NT2/D1 (cell line): Measurements from ENCODE around the gene DOCK3.

ENCODE experiments used
- DNase-seq: peaks from one replicate; pipeline ENCODE4 v3.0.0-alpha.2; 2011; ENCODE audit warnings: low read depth, low spot score
- H3K27me3 ChIP-seq: 2 replicates; pipeline ENCODE4 v1.6.0; 2011; ENCODE audit warnings: mild to moderate bottlenecking; ENCODE audit not compliant: insufficient read length, insufficient read depth
- H3K36me3 ChIP-seq: 2 replicates; pipeline ENCODE4 v1.6.1; 2011; ENCODE audit warnings: mild to moderate bottlenecking, low read length, mixed read lengths; ENCODE audit not compliant: insufficient read depth, insufficient read length
- H3K4me1 ChIP-seq: 2 replicates; pipeline ENCODE4 v1.5.1; 2011; ENCODE audit not compliant: insufficient read depth, insufficient read length
- H3K4me3 ChIP-seq: 2 replicates; pipeline ENCODE4 v1.5.1; 2011; ENCODE audit warnings: low read depth; ENCODE audit not compliant: insufficient read length
- H3K9ac ChIP-seq: 2 replicates; pipeline ENCODE4 v1.6.0; 2011; ENCODE audit warnings: low read depth; ENCODE audit not compliant: insufficient read length
- H3K9me3 ChIP-seq: 2 replicates; pipeline ENCODE4 v1.5.1; 2011; ENCODE audit warnings: mild to moderate bottlenecking, low read length; ENCODE audit not compliant: insufficient read depth
- SUZ12 ChIP-seq: IDR thresholded peaks from 2 replicates; pipeline ENCODE4 v1.6.1; 2011; ENCODE audit not compliant: insufficient read length, insufficient read depth; ENCODE audit errors: extremely low read depth
- YY1 ChIP-seq: IDR thresholded peaks from 2 replicates; pipeline ENCODE4 v1.6.1; 2011; ENCODE audit not compliant: insufficient read length, insufficient read depth
- ZNF274 ChIP-seq: IDR thresholded peaks from 2 replicates; pipeline ENCODE4 v1.6.1; 2011; ENCODE audit warnings: mild to moderate bottlenecking, low read depth, low read length

The DOCK3 gene

DNA sequence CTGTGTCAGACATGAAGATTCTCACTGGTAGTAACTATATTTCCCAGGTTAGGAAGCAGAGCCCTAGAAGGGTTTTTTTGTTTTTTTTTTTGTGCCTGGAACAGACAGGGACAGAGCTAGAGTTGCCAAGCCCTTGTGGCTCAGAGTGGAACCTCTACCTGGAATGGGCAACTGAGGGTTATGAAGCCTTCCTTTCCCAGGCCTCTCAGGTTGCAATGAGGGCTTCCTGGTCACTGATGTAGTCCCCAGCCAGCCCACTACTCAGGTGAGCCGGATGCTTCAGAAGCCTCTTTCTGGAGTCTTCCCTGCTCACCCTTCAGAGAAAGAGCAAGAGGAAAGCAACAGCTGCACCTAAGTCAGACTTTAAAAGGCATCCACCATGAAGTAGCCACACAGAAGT, 661.5 kb downstream of the DOCK3 start:
- TF ChIP-seq ZNF274 (no peak), YY1 (no peak)
- H3K27me3 ChIP-seq, result no peaks in the 10 kb centered on the region
- H3K36me3 ChIP-seq, result no peaks in the 10 kb centered on the region
- DNase-seq, result no peak
- H3K4me3 ChIP-seq, result no peak overlapping the region
- H3K4me1 ChIP-seq, result peaks cover 4% of the 10 kb centered on the region
- no peaks in the 10 kb centered on the region for H3K9me3 ChIP-seq
- H3K9ac ChIP-seq, result no peak overlapping the region

GRCh38 chr3:51337666-51338065, 662.9 kb downstream of the DOCK3 start:
- Histone ChIP-seq H3K4me3 (no peak overlapping the region), H3K9me3 (no peaks in the 10 kb centered on the region), H3K27me3 (no peaks in the 10 kb centered on the region), H3K36me3 (no peaks in the 10 kb centered on the region), H3K9ac (no peak overlapping the region), H3K4me1 (peaks cover 5% of the 10 kb centered on the region)
- TF ChIP-seq YY1 (no peak), ZNF274 (no peak), SUZ12 (no peak)
- no peak for DNase-seq

DNA sequence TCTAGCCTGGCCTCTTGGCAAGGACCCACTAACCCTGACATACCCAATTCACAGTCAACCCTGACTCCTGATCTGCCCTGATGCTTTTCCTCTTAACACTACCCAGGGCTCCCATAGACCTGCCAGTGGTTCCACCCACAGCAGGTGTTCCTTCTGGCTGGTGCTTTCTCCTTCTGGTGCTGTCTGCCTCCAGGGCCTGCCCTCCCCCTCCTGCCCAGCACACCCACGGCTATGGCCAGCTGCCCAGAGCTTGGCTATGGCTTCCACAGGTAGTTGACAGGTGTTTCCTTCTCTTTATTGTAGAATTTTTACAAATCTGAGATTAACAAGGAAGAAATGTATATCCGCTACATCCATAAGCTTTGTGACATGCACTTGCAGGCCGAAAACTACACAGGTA, 663.9 kb downstream of the DOCK3 start:
- Histone ChIP-seq H3K9ac (no peak overlapping the region), H3K4me1 (peaks cover 5% of the 10 kb centered on the region), H3K36me3 (no peaks in the 10 kb centered on the region), H3K9me3 (no peaks in the 10 kb centered on the region), H3K27me3 (no peaks in the 10 kb centered on the region), H3K4me3 (no peak overlapping the region)
- DNase-seq, result no peak
- no peak for TF ChIP-seq YY1
- no peak for TF ChIP-seq SUZ12
- TF ChIP-seq ZNF274, result no peak

- Histone ChIP-seq H3K4me3 (no peak overlapping the region), H3K27me3 (no peaks in the 10 kb centered on the region), H3K9me3 (no peaks in the 10 kb centered on the region), H3K9ac (no peak overlapping the region), H3K36me3 (no peaks in the 10 kb centered on the region), H3K4me1 (peaks cover 5% of the 10 kb centered on the region)
- TF ChIP-seq ZNF274 (no peak), SUZ12 (no peak), YY1 (no peak)
- DNase-seq, result peak; percentile 55
These were observed 665.5 kb downstream of the DOCK3 start for GRCh38 chr3:51340013-51340829.

GRCh38 chr3:51340989-51341636, 666.4 kb downstream of the DOCK3 start:
- Histone ChIP-seq H3K36me3 (no peaks in the 10 kb centered on the region), H3K27me3 (no peaks in the 10 kb centered on the region), H3K4me3 (no peak overlapping the region), H3K4me1 (peaks cover 5% of the 10 kb centered on the region), H3K9me3 (no peaks in the 10 kb centered on the region), H3K9ac (no peak overlapping the region)
- DNase-seq, result no peak
- no peak for TF ChIP-seq YY1
- no peak for TF ChIP-seq ZNF274
- no peak for TF ChIP-seq SUZ12

DNA sequence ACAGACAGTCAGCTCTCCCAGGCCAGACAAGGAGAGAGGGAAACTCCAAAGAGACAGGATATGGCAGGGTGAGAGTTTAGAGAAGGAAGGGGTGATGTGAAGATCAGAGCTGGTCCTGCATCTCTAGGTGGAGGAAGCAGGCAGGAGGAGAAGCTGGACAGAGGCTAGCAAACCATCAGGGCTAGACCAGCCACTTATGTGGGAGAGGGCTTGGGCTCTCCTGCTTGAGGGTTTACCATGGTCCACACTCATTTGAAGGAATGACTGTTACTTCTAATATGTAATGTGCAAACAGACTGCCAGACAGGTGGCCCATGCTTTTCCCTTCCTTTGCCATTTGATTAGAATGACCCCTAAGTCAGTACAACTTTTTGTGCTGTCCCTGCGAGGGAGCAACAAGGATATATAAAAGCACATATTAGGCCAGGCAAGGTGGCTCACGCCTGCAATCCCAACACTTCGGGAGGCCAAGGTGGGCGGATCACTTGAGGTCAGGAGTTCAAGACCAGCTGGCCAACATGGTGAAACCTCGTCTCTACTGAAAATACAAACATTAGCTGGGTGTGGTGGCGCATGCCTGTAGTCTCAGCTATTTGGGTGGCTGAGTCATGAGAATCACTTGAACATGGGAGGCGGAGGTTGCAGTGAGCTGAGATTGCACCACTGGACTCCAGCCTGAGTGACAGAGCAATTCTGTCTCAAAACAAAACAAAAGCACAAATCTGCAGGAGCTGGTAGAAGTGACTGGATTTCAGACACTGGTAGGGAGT, 669.4 kb downstream of the DOCK3 start:
- no peak overlapping the region for H3K4me3 ChIP-seq
- peaks cover 5% of the 10 kb centered on the region for H3K4me1 ChIP-seq
- DNase-seq, result no peak
- TF ChIP-seq ZNF274 (no peak), YY1 (no peak)
- H3K36me3 ChIP-seq, result no peaks in the 10 kb centered on the region
- no peaks in the 10 kb centered on the region for H3K9me3 ChIP-seq
- no peak overlapping the region for H3K9ac ChIP-seq
- no peaks in the 10 kb centered on the region for H3K27me3 ChIP-seq

DNA sequence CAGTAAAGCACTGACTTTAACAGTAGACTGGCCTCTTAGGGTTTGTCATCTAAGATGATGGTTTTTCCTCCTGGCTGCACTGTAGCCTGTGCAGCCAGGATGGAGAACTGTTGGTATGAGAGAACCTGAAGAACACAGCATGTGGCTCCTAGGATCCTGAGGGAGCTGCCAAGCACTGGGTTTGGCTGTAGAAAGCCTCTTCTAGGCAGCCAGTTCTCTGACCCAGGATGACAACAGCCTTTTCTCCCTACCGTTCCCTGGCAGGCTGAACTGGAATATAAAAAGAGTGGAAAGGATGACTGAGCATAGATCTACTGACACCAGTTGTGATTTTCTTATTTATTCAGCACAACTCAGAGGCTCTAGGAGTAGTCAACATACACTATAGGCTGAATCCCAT, 676.0 kb downstream of the DOCK3 start:
- H3K27me3 ChIP-seq, result no peaks in the 10 kb centered on the region
- H3K4me1 ChIP-seq, result no peaks in the 10 kb centered on the region
- H3K9ac ChIP-seq, result no peak overlapping the region
- H3K4me3 ChIP-seq, result no peak overlapping the region
- H3K36me3 ChIP-seq, result no peaks in the 10 kb centered on the region
- DNase-seq, result no peak
- no peak for TF ChIP-seq SUZ12
- no peak for TF ChIP-seq YY1
- TF ChIP-seq ZNF274, result no peak
- no peaks in the 10 kb centered on the region for H3K9me3 ChIP-seq
